HG03097 (cell line): Measurements from ENCODE around the gene RCAN2.

Source experiments
- ATAC-seq: cut with Tn5 transposase; IDR thresholded peaks from one replicate; pipeline ENCODE4 v1.9.1; 2021; ENCODE audit not compliant: unreplicated experiment, low FRiP score

The RCAN2 gene

GRCh38 chr6:46269447-46270229 is 221.6 kb downstream of the RCAN2 start:
- ATAC-seq, result no peak

DNA sequence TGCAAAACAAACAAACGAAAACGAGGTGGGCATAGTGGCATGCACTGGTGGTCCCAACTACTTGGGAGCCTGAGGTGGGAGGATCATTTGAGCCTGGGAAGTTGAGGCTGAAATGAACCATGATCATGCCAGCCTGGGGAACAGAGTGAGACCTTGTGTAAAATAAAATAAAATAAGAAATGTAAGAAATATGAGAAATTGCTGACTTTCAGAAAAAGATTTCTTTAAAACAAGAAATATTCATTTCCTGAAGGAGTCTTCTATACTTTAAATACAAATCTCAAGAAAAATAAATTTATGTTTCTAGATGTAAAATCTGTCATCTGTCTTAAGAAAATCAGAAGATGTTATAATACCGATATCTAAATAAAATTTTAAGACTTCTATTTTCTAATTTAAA is 223.7 kb downstream of the RCAN2 start:
- ATAC-seq, result no peak

DNA sequence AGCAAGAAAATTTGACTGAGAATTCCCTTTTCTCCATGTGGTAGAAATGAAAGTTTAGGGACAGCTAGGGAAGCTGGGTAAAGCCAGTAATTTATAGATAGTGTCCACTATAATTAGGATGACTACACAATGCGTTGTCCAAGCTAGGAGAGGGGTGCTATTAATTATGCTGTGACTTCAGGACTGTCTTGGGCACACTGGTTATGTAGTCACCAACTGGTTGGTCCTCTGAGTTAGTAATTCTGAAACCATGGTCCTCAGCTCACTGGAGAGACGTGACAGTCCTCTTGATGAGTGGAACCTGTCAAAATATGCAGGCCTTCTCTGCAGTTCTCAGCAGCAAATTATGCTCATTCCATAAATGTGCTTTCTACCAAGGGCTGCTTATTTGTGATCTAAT is 225.9 kb downstream of the RCAN2 start:
- no peak for ATAC-seq

GRCh38 chr6:46263707-46264086 is 227.6 kb downstream of the RCAN2 start:
- no peak for ATAC-seq

DNA sequence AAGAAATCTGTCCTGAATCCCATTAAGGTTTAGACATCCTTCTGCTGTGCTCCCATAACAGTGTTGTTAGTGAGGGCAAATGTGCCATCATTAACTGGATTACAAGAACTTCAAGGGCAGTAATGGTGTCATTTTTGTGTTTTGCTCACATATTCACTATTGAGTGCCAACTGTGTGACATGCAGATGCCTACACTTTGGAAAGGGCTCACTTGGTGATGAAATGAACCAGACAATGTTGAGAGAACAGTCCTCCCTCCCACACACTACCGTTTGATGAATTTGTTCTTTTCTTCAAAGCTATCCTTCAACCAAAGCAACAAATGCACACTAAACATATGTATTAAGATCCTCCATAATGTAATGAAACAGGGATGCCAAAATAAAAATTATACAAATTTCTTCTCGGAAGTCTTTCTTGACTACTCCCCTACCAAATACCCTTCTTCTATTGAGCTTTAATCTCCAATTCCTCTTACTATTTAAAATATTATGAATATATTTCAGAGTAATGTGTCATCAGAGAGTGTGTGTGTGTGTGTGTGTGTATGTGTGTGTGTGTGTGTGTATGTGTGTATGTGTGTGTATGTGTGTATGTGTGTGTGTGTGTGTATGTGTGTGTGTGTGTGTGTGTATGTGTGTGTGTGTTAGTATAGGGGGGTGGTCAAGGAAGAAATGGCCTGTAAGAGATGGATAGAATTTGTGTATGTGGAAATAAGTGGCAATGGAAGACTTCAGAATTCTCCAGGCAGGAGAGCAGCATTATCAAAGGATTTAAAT is 228.1 kb downstream of the RCAN2 start:
- no peak for ATAC-seq

DNA sequence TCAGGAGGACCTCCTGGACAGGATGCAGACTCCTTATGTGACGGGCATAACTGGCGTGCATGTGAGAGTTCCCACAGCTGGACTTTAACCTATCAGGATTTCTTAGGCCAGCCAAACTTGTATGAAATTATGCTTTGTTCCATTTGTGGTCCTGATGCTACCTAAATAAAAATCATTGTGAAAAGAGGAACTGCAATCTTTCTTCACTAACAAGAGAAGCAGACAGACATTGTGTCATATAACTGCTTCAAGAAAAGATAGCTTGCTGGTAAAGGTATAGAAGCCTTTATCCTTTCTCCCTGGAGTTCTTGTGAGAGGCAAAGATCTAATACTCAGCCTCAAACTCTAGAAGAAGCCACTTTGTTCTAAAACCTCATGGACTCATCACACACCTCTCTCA is 233.0 kb downstream of the RCAN2 start:
- ATAC-seq, result no peak

DNA sequence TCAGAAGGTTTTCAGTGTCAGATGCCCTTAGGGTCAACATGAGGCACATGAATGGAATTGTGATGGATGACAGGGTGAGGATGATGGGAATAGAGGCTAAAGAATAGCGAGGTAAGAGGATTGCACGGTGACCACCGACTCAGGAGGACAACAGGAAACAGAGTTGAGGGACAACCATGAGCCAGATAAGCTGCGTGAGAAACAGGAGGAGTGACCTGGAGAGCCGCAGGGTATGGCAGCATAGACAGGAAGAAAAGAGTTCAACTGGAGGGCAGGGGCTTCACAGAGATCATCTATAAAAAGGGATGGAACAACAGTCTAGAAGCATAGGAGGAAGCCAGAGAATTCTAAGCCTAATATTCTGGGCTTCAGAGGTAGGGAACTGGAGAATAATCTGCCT is 235.7 kb downstream of the RCAN2 start:
- no peak for ATAC-seq

DNA sequence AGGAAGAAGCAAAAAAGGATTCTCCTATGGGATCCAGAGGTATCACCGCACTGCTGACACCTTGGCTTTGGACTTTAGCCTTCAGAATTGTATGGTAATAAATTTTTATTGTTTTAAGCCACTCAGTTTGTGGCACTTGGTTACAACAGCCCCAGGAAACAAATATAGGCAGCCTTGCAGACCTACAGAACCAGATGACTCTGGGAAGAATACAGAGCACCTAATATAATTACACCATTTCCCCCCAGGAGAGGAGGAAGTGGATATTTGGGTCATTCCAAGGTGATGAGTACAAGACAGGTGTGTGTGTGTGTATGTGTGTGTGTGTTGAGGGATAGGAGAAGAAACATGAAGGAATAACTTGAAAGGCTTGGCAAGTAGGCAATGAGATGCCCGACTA is 236.3 kb downstream of the RCAN2 start:
- ATAC-seq, result no peak

DNA sequence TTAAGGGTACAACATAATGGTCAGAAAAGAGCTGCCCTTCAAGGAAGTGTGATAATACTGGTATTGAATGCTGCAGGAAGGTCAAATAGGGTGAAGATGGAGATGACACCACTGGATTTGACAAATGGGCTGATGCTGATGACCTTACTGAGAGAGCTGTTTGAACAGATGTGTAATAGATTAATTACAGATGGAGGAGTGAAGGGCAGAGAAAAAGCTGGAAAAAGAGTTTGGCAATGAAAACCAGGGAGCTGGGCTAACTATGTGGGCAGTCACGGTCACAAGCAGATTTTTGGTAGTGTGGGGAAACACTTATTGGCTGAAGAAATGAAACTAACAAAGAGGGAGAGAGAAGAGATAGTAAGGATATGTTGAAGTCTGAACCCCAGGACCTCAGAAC is 236.9 kb downstream of the RCAN2 start:
- ATAC-seq, result no peak

GRCh38 chr6:46251583-46252339 is 239.5 kb downstream of the RCAN2 start:
- ATAC-seq, result no peak

- ATAC-seq, result no peak
Observed at GRCh38 chr6:46248143-46248542, 243.1 kb downstream of the RCAN2 start.

DNA sequence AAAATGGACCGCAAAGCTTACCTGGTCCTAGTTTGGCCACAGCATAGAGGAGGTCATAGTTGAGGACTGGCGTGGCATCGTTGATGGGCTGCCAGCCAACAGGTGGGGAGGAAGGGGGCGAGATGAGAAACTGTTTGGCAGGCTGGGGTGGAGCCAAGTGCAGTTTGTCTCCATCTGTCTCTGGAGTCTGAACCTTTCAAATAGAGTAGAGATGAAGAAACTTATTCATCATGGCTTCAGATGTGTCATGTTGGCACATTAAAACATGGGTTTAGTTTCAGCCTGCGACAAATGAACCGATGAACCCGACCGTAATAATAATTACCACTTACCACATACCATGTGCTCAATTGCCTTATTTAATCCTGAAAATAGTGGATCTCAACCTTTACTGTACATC is 244.5 kb downstream of the RCAN2 start:
- no peak for ATAC-seq

- no peak for ATAC-seq
Observed at GRCh38 chr6:46246081-46246480, 245.2 kb downstream of the RCAN2 start.

GRCh38 chr6:46244670-46245069 is 246.6 kb downstream of the RCAN2 start:
- ATAC-seq, result no peak

DNA sequence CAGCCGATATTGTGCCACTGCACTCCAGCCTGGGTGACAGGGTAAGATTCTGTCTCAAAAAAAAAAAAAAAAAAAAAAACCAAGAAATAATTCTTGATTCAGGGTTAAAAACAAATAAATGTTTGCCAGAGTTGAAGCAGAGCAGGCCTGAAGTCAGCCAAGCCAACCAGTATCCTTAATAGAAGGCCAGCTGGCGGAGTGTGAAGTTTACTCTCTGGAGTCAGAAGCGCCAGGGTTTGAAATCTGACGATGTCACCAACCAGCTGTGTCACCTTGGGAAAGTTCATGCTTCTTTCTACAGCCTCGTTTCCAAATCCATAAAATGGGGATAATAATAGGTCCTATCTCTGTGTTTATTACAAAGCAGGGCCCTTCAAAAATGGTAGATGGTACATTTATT is 247.5 kb downstream of the RCAN2 start:
- no peak for ATAC-seq

GRCh38 chr6:46242921-46243320 is 248.3 kb downstream of the RCAN2 start:
- ATAC-seq, result no peak

GRCh38 chr6:46240866-46241565 is 250.2 kb downstream of the RCAN2 start:
- no peak for ATAC-seq

GRCh38 chr6:46236752-46237151 is 254.5 kb downstream of the RCAN2 start:
- no peak for ATAC-seq

DNA sequence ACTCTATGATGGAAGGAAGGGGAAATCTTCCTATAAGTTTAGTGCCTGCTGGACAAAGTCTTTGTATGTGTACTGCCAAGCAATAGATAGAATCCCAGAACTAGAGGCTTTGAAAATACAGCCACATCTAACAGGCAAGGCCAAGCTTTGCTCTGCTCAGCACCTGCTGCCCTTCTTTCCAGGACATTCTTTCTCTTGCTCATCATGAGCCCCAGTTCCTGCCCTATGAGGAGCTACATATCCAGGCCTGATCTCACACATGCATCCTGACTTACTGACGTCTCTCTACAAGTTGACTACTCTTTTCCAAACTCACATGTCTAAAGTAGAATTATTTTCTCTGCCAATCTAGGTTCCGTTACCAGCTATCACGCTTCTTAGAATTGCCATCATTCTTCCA is 256.0 kb downstream of the RCAN2 start:
- no peak for ATAC-seq

GRCh38 chr6:46234700-46235099 is 256.5 kb downstream of the RCAN2 start:
- no peak for ATAC-seq

DNA sequence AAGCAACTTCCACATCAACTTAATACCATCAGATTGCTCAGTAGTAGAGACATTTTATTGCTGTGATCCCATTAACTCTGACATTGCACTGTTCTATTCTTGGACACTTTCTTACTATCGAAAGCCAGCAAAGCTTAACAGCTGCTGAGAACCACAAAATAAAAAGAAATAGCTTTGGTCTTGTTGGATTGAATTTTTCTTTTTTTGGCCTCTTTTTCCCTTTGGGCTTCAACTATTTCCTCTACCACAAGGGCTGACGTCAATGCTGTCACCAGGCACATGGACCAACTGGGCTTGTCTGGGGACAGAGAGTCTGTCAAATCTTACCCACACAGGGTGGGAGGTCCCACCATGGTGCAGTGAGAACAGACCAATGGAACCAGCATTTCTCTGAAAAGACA is 257.1 kb downstream of the RCAN2 start:
- ATAC-seq, result no peak
